HFF-Myc (cell line): ENCODE results near the gene EPAS1.

ENCODE experiments used
- DNase-seq: peaks from one replicate; pipeline ENCODE4 v3.0.0-alpha.2; 2011; ENCODE audit warnings: low read depth; ENCODE audit errors: extremely low read depth
- H3K4me3 ChIP-seq: replicated peaks from 2 replicates; pipeline ENCODE4 v1.5.1; 2011; ENCODE audit warnings: low read depth, mild to moderate bottlenecking, control low read depth, low read length
- CTCF ChIP-seq: IDR thresholded peaks from 2 replicates; pipeline ENCODE4 v1.5.1; 2012; ENCODE audit warnings: mild to moderate bottlenecking, low read depth, low read length, control low read depth; ENCODE audit errors: missing control alignments

EPAS1 gene

GRCh38 chr2:46364797-46365457 is 67.7 kb downstream of the EPAS1 start:
- DNase-seq = peak; percentile 59
- TF ChIP-seq CTCF = peak; percentile 78
- no peak overlapping the region for H3K4me3 ChIP-seq

- H3K4me3 ChIP-seq = no peak overlapping the region
- DNase-seq = no peak
- peak; percentile 51 for TF ChIP-seq CTCF
Measured at GRCh38 chr2:46365913-46366667, 68.9 kb downstream of the EPAS1 start.

- TF ChIP-seq CTCF = no peak
- H3K4me3 ChIP-seq = no peak overlapping the region
- no peak for DNase-seq
Measured at GRCh38 chr2:46366668-46367052, 69.5 kb downstream of the EPAS1 start.

- no peak overlapping the region for H3K4me3 ChIP-seq
- TF ChIP-seq CTCF = no peak
- DNase-seq = no peak
Measured at GRCh38 chr2:46367286-46367685, 70.1 kb downstream of the EPAS1 start.

- no peak for TF ChIP-seq CTCF
- DNase-seq = no peak
- no peak overlapping the region for H3K4me3 ChIP-seq
Measured at GRCh38 chr2:46368401-46368800, 71.2 kb downstream of the EPAS1 start.

GRCh38 chr2:46369783-46370182 is 72.6 kb downstream of the EPAS1 start:
- DNase-seq = no peak
- H3K4me3 ChIP-seq = no peak overlapping the region
- no peak for TF ChIP-seq CTCF
